H9 (cell line): ENCODE data around the gene FBXO10. TPM values are rescaled to one million over a fixed set of nuclear protein-coding genes. Genes with fewer than 3 reads are reported as not detected.

Experiments
- DNase-seq: peaks from one replicate; pipeline ENCODE4 v3.0.0-alpha.2; 2017
- H2AFZ ChIP-seq: one replicate; pipeline ENCODE4 v1.6.1; 2013; ENCODE audit warnings: mild to moderate bottlenecking, low read length, control low read depth, moderate library complexity
- H2AK5ac ChIP-seq: 2 replicates; pipeline ENCODE4 v1.6.1; 2013; ENCODE audit warnings: low read length, control low read depth, mixed read lengths; ENCODE audit not compliant: insufficient read length
- H2BK120ac ChIP-seq: one replicate; pipeline ENCODE4 v1.6.1; 2013; ENCODE audit warnings: low read depth, mild to moderate bottlenecking, low read length, control low read depth, inconsistent platforms; ENCODE audit not compliant: poor library complexity, severe bottlenecking
- H2BK12ac ChIP-seq: 2 replicates; pipeline ENCODE4 v1.6.1; 2013; ENCODE audit warnings: low read length, control low read depth, mixed read lengths, low read depth; ENCODE audit not compliant: insufficient read length
- H2BK15ac ChIP-seq: 2 replicates; pipeline ENCODE4 v1.6.1; 2013; ENCODE audit warnings: low read depth, low read length, control low read depth
- H2BK20ac ChIP-seq: one replicate; pipeline ENCODE4 v1.6.1; 2013; ENCODE audit warnings: low read depth, mild to moderate bottlenecking, low read length, control low read depth, inconsistent platforms; ENCODE audit not compliant: poor library complexity, severe bottlenecking
- H2BK5ac ChIP-seq: 2 replicates; pipeline ENCODE4 v1.6.1; 2013; ENCODE audit warnings: low read length, control low read depth, mixed read lengths; ENCODE audit not compliant: insufficient read length
- H3K14ac ChIP-seq: 2 replicates; pipeline ENCODE4 v1.6.1; 2013; ENCODE audit warnings: low read length, control low read depth; ENCODE audit not compliant: insufficient read depth
- H3K18ac ChIP-seq: 2 replicates; pipeline ENCODE4 v1.6.1; 2013; ENCODE audit warnings: low read depth, mild to moderate bottlenecking, mixed read lengths, low read length, control low read depth; ENCODE audit not compliant: insufficient read length
- H3K23ac ChIP-seq: 2 replicates; pipeline ENCODE4 v1.6.1; 2013; ENCODE audit warnings: low read length, control low read depth, mixed read lengths, low read depth; ENCODE audit not compliant: insufficient read length
- H3K23me2 ChIP-seq: 2 replicates; pipeline ENCODE4 v1.6.1; 2013; ENCODE audit warnings: low read depth, mild to moderate bottlenecking, mixed read lengths, low read length, control low read depth; ENCODE audit not compliant: insufficient read length, poor library complexity, severe bottlenecking
- H3K27ac ChIP-seq: 2 replicates; pipeline ENCODE4 v1.5.1; 2013; ENCODE audit warnings: low read length, control low read depth, mixed read lengths, low read depth; ENCODE audit not compliant: insufficient read length
- H3K27me3 ChIP-seq: 2 replicates; pipeline ENCODE4 v1.6.1; 2013; ENCODE audit warnings: low read length, control low read depth, inconsistent platforms; ENCODE audit not compliant: insufficient read depth
- H3K4ac ChIP-seq: 2 replicates; pipeline ENCODE4 v1.6.1; 2013; ENCODE audit warnings: low read depth, mild to moderate bottlenecking, control low read depth, inconsistent platforms, low read length, moderate library complexity
- H3K4me1 ChIP-seq: 2 replicates; pipeline ENCODE4 v1.6.1; 2013; ENCODE audit warnings: low read length, control low read depth, inconsistent platforms; ENCODE audit not compliant: insufficient read depth
- H3K4me2 ChIP-seq: 2 replicates; pipeline ENCODE4 v1.6.1; 2013; ENCODE audit warnings: low read length, control low read depth, mixed read lengths; ENCODE audit not compliant: insufficient read length, insufficient read depth
- H3K56ac ChIP-seq: 2 replicates; pipeline ENCODE4 v1.6.1; 2013; ENCODE audit warnings: low read depth, mild to moderate bottlenecking, mixed read lengths, low read length, control low read depth; ENCODE audit not compliant: insufficient read length
- H3K79me1 ChIP-seq: 2 replicates; pipeline ENCODE4 v1.6.1; 2013; ENCODE audit warnings: low read depth, mild to moderate bottlenecking, moderate library complexity, low read length, control low read depth, inconsistent platforms; ENCODE audit not compliant: insufficient read depth, poor library complexity, severe bottlenecking
- H3K79me2 ChIP-seq: 2 replicates; pipeline ENCODE4 v1.6.1; 2013; ENCODE audit warnings: low read length, control low read depth, inconsistent platforms; ENCODE audit not compliant: insufficient read depth
- H3K9ac ChIP-seq: 2 replicates; pipeline ENCODE4 v1.6.1; 2013; ENCODE audit warnings: low read length, control low read depth, mixed read lengths; ENCODE audit not compliant: insufficient read length; ENCODE audit errors: extremely low read depth
- H3K9me3 ChIP-seq: one replicate; pipeline ENCODE4 v1.6.1; 2013; ENCODE audit warnings: low read depth, low read length, inconsistent platforms; ENCODE audit not compliant: control insufficient read depth
- H3T11ph ChIP-seq: one replicate; pipeline ENCODE4 v1.6.1; 2013; ENCODE audit warnings: mild to moderate bottlenecking, low read length, control low read depth, inconsistent platforms
- H4K20me1 ChIP-seq: one replicate; pipeline ENCODE4 v1.6.1; 2013; ENCODE audit not compliant: control insufficient read depth, insufficient read length, insufficient read depth
- H4K5ac ChIP-seq: 2 replicates; pipeline ENCODE4 v1.6.1; 2013; ENCODE audit warnings: low read depth, mild to moderate bottlenecking, mixed read lengths, low read length, control low read depth; ENCODE audit not compliant: insufficient read length
- H4K8ac ChIP-seq: replicated peaks from 2 replicates; pipeline ENCODE4 v1.6.1; 2013; ENCODE audit warnings: low read length, control low read depth, mixed read lengths, low read depth; ENCODE audit not compliant: insufficient read length
- H4K91ac ChIP-seq: 2 replicates; pipeline ENCODE4 v1.6.1; 2013; ENCODE audit warnings: low read depth, mild to moderate bottlenecking, moderate library complexity, mixed read lengths, low read length, control low read depth; ENCODE audit not compliant: insufficient read length
- H3K27ac Mint-ChIP-seq, 3 experiments: 2 replicates in 2 of 3; 3 replicates in 1 of 3; pipeline ENCODE4 v1.8.0; 2020 to 2021; ENCODE audit warnings: mixed read lengths in 3 of 3, mild to moderate bottlenecking in 1 of 3, moderate library complexity in 1 of 3
- H3K27me3 Mint-ChIP-seq: 2 replicates; pipeline ENCODE4 v1.8.0; 2021; ENCODE audit warnings: low read depth, mild to moderate bottlenecking, moderate library complexity, mixed read lengths
- H3K36me3 Mint-ChIP-seq, 3 experiments: 2 replicates in 2 of 3; 3 replicates in 1 of 3; pipeline ENCODE4 v1.8.0; 2020 to 2021; ENCODE audit warnings: low read depth in 3 of 3, mixed read lengths in 3 of 3; ENCODE audit not compliant: insufficient read depth in 1 of 3
- H3K4me1 Mint-ChIP-seq, 2 experiments: 2 replicates each; pipeline ENCODE4 v1.8.0; 2020; ENCODE audit warnings: mixed read lengths in 2 of 2
- H3K4me3 Mint-ChIP-seq, 2 experiments: 2 replicates in 1 of 2; 3 replicates in 1 of 2; pipeline ENCODE4 v1.8.0; 2020 to 2021; ENCODE audit warnings: mild to moderate bottlenecking in 2 of 2, mixed read lengths in 2 of 2, moderate library complexity in 1 of 2
- H3K9me3 Mint-ChIP-seq, 2 experiments: 2 replicates in 1 of 2; 3 replicates in 1 of 2; pipeline ENCODE4 v1.8.0; 2020; ENCODE audit warnings: mild to moderate bottlenecking in 2 of 2, mixed read lengths in 2 of 2, moderate library complexity in 1 of 2
- CTCF ChIP-seq: fragments of 200-600 bp; sonication (generic); conservative IDR thresholded peaks from 3 replicates; pipeline ENCODE4 v1.8.0; 2021; ENCODE audit warnings: antibody characterized with exemption, mild to moderate bottlenecking
- WGBS: extraction: QIAGEN DNeasy Blood & Tissue Kit; methylation state at CpG from one replicate; pipeline ENCODE4 v1.1.7; 2013; ENCODE audit warnings: missing lambda C conversion rate, low lambda C conversion rate, mixed read lengths; ENCODE audit not compliant: insufficient read length; ENCODE audit errors: extremely low coverage; 5-methylcytosine and 5-hydroxymethylcytosine counted together
- total RNA-seq: library from RNA; stranded (reverse); gene quantifications from 2 replicates; pipeline ENCODE4 v1.2.1, GENCODE V29; 2021

The FBXO10 gene
- total RNA-seq, 1 experiment from 2014 or later = 16.8 TPM

- no peak overlapping the region for H3K56ac ChIP-seq
- no peak overlapping the region for H3K23ac ChIP-seq
- Mint-ChIP-seq H3K4me3 (no peak overlapping the region), H3K27me3 (no peaks in the 10 kb centered on the region), H3K36me3 (peaks cover 45 to 80% (median 58%) of the 10 kb centered on the region in 3 experiments; a peak in 6 of 7 replicates), H3K9me3 (no peaks in the 10 kb centered on the region), H3K4me1 (no peaks in the 10 kb centered on the region), H3K27ac (no peak overlapping the region)
- no peaks in the 10 kb centered on the region for H4K20me1 ChIP-seq
- no peak for DNase-seq
- H4K8ac ChIP-seq = no peak overlapping the region
- H3T11ph ChIP-seq = no peak overlapping the region
- H3K9me3 ChIP-seq = no peaks in the 10 kb centered on the region
- H2BK120ac ChIP-seq = no peak overlapping the region
- no peaks in the 10 kb centered on the region for H3K27me3 ChIP-seq
- no peaks in the 10 kb centered on the region for H3K79me1 ChIP-seq
- H2AK5ac ChIP-seq = no peak overlapping the region
- WGBS = no CpG with 5 or more reads among the region's 2 CpGs
- no peak overlapping the region for H3K27ac ChIP-seq
- H2AFZ ChIP-seq = no peak overlapping the region
- no peak overlapping the region for H2BK5ac ChIP-seq
- H3K79me2 ChIP-seq = no peaks in the 10 kb centered on the region
- TF ChIP-seq CTCF = no peak
- no peak overlapping the region for H2BK12ac ChIP-seq
- no peaks in the 10 kb centered on the region for H3K23me2 ChIP-seq
- H3K18ac ChIP-seq = no peak overlapping the region
- no peaks in the 10 kb centered on the region for H3K4me1 ChIP-seq
- no peak overlapping the region for H3K9ac ChIP-seq
- no peak overlapping the region for H2BK20ac ChIP-seq
- H3K4ac ChIP-seq = no peak overlapping the region
- no peak overlapping the region for H2BK15ac ChIP-seq
- H3K4me2 ChIP-seq = no peak overlapping the region
- H4K91ac ChIP-seq = no peak overlapping the region
- no peak overlapping the region for H3K14ac ChIP-seq
- no peak overlapping the region for H4K5ac ChIP-seq
Observed at GRCh38 chr9:37501957-37502596, 74.1 kb downstream of the FBXO10 start.
